GM10248 (cell line): Measurements from ENCODE around the gene SLC35G3.
"Not testable (repeated sequence)": the region's sequence is repeated elsewhere in the genome, so short reads cannot be mapped to it uniquely, and the experiment has no call there.

Experiments used
- CTCF ChIA-PET: fragments of 300-600 bp; sonication (Branson Sonifier 250); formaldehyde crosslinking; extraction: SDS; loops from one replicate; lab custom pipeline; 2021; ENCODE audit warnings: antibody characterized with exemption; lab: Yijun Ruan, JAX
- POLR2A ChIA-PET: fragments of 350-650 bp; sonication (Branson Sonifier 250); formaldehyde crosslinking; extraction: SDS; loops from one replicate; lab custom pipeline; 2020; ENCODE audit warnings: antibody characterized with exemption; lab: Yijun Ruan, JAX
- DNase-seq: peaks from one replicate; pipeline ENCODE4 v3.0.0; 2012; ENCODE audit errors: extremely low spot score
- TF ChIP-seq, protein P1 (sequence below): IDR thresholded peaks from 2 replicates; pipeline ENCODE4 v1.5.1; 2012; ENCODE audit warnings: mild to moderate bottlenecking, low read depth; ENCODE audit errors: extremely low read depth, missing control alignments, control extremely low read depth

Gene SLC35G3

DNA sequence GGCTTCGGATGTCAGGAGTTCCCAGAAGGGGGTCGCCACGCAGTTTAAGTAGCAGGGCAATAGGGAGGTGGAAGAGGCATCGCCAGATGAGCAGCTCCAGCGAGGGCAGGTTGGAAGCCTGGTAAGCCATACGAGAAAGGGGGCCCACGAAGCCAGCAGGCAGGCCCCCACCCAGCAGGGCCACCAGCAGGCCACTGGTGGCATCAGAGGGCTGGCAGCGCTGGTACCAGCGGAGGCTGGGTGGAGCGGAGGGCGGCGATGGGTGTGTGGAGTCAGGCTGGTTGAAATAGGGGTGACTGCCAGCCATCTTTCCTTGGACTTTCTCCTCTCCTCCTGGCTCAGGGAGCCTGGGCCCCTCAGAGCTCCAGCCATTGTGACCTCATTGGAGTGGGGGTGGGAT, at the start of gene SLC35G3:
TSS of gene SLC35G3 (minus strand) at position 393 of the 400 bp plus-strand sequence. CDS start at position 307, 86 bp downstream.
- DNase-seq, CTCF ChIA-PET, POLR2A ChIA-PET: not testable (repeated sequence)

DNA sequence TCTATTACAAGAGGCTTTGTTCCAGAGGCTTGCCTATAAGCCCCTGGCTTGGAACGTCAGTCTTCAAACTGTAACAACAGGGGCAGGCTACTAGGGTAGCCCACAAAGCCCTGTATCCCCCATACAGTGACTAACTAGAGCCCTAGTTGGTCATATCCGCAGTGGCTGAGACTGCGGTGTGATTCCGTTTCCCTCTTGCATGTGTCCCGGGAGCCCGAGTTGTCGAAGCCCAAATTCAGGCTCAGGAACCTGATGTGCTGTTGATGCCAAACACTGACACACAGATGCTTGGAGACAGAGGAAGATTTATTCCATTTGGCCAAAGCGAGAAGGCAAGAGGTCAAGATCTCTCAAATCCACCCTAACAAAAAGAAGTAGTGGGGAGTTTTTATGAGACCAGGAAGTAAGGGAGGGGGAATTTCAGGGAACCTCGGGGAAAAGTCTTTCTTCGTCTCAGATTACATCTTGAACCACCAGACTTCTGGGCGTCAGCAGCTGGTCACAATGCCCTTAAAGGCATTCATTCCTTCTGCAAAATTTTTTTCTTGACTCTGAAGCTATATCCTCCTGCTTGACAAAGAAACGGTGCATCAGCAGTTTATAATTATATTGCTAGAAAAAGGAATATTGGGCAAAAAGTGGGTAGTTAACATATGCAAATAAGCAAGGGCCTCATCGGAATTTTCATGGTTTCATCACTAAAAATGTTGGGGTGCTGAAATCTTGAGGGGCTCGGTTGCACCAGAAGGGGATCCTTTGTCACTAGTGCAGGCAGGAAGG, 49.6 kb upstream of the SLC35G3 start:
- TF ChIP-seq, protein P1, sequence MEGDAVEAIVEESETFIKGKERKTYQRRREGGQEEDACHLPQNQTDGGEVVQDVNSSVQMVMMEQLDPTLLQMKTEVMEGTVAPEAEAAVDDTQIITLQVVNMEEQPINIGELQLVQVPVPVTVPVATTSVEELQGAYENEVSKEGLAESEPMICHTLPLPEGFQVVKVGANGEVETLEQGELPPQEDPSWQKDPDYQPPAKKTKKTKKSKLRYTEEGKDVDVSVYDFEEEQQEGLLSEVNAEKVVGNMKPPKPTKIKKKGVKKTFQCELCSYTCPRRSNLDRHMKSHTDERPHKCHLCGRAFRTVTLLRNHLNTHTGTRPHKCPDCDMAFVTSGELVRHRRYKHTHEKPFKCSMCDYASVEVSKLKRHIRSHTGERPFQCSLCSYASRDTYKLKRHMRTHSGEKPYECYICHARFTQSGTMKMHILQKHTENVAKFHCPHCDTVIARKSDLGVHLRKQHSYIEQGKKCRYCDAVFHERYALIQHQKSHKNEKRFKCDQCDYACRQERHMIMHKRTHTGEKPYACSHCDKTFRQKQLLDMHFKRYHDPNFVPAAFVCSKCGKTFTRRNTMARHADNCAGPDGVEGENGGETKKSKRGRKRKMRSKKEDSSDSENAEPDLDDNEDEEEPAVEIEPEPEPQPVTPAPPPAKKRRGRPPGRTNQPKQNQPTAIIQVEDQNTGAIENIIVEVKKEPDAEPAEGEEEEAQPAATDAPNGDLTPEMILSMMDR, result no peak
- peak; percentile 40 for DNase-seq
- POLR2A ChIA-PET, result no interaction called here
- CTCF ChIA-PET, result interaction anchor here (0.8 kb wide), 1 partner anchor 70 kb away, joined by 3 read pairs; no protein-coding TSS in a partner anchor

DNA sequence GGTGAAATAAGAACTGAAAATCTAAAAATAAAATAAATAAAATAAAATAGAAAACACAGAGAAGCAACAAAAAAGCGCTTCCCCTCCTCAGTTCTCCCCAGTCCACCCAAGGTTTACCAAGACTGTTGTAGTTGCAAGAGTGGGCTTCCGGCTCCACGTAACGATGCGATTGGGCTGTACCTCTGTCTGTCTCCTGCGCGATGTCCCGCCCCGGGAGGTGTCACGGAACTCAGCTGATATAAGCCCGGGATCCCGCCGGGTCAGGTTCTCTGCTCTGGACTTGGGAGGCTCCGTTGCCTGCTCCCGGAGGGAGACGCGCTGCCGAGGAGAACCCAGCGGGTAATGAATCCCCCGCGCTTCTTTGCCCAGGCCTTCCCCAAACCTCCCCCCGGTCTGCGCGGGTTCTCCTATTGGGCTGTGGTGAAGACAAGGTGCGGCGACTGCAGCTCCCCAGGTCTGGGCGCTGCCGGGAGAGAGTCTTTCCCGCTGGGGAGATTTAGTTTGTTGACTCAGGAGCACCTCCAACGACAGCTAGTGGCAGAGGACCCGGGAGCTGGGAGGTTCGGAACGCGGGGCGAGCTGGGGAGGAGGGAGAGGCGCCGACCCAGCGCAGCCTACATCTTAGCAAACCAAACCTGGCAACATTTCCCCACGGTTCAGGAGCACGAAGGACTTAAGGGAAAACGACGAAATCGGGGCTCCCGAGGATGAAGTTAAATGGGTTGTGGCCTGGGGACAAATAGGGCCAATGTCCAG, 48.8 kb upstream of the SLC35G3 start, which contains the start of gene SLFN5:
TSS of gene SLFN5 (plus strand) at position 268 of the 756 bp plus-strand sequence. CDS start 15,619 bp downstream, outside the sequence.
- peak; percentile 96 for DNase-seq
- ChIA-PET POLR2A (interaction anchor here (0.6 kb wide), 1 partner anchor 348 kb away, joined by 5 read pairs; no protein-coding TSS in a partner anchor), CTCF (interaction anchor here (0.8 kb wide), 1 partner anchor 70 kb away, joined by 3 read pairs; no protein-coding TSS in a partner anchor)
- TF ChIP-seq, protein P1, result no peak

DNA sequence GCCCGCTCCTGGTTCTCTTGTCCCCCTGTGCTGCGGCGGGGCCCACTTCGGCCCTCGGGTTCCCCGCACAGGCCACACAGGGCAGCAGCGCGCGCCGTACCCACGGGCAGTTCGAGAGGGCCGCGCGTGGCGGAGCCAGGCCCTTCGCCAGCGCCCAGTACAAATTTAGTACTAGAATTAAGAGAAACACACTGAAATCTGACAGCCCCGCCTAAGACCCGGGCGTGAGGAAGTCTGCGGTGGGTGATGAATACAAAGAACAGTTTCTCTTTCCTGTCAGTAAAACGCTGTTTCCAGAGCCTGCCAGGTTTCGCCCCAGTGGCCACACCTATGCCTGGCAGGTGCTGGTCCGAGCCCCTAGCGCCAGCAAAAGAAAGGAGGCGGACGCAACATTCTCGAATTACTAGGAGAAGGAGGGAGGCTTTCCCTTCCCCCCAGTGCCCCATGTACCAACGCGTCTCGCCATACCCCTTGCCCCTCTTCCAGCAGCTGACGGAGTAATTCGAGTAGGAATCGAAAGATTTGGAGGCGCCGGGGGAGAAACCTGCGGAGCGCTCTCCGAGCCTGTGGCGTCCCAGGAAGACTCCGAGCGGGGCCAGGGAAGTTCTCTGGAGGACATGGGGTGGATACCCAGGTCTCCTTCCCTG, 48.1 kb upstream of the SLC35G3 start:
- POLR2A ChIA-PET, result no interaction called here
- CTCF ChIA-PET, result interaction anchor here (1.2 to 1.3 kb wide), 2 partner anchors 9 to 505 kb away, joined by 3 read pairs; no protein-coding TSS in a partner anchor

DNA sequence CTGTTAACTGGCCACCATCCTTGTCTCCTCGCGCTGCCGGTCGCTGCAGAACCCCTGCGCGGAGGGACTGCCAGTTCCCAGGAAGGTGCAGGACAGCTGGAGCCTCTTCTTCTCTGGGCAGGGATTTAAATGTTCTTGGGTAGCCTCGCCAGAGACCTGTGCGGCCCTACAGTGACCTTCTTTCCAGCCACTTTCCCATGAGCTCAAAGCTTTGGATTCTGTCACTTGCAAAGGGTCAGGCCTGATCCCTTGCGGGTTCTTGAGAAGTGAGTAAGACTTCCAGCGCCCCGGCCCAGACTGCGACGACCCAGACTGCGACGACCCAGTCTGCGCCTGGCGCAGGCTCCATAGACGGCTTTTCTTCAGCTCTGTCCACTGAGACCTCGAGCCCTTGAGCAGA, 47.3 kb upstream of the SLC35G3 start:
- DNase-seq, result no peak
- TF ChIP-seq, protein P1, result no peak
- ChIA-PET POLR2A (no interaction called here), CTCF (interaction anchor here (1.0 to 1.3 kb wide), 4 partner anchors 9 to 506 kb away, joined by 3 read pairs; no protein-coding TSS in a partner anchor)

More for the DNA sequence above, 48.1 kb upstream of the SLC35G3 start:
- TF ChIP-seq, protein P1, result peak; percentile 34
- DNase-seq, result peak; percentile 87

DNA sequence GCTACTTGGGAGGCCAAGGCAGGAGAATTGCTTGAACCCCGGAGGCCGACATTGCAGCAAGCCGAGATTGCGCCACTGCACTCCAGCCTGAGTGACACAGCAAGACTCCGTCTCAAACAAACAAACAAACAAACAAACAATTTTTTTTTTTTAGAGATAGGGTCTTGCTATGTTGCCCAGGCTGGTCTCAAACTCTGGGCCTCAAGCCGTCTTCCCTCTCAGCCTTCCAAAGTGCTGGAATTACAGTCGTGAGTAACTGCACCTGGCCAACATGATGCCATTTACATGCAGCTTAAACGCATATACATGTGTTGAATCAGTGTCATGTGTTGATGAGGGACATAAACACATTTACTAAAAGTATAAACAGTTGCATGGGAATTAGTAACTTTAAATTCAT, 46.7 kb upstream of the SLC35G3 start:
- TF ChIP-seq, protein P1, result no peak
- ChIA-PET CTCF (interaction anchor here (1.0 to 1.3 kb wide), 5 partner anchors 8 to 506 kb away, joined by 3 read pairs; no protein-coding TSS in a partner anchor), POLR2A (no interaction called here)
- no peak for DNase-seq
